ENCODE data around the gene CEP295NL.

- TF ChIP-seq CTCF (IDR thresholded peaks at IDR 0.05; ENCODE audit: insufficient read depth, low read depth, low read length) (no peak), EZH2 (IDR thresholded peaks at IDR 0.05; ENCODE audit: insufficient read depth, low read length) (no peak)
Observed at GRCh38 chr17:78918979-78919378, 16.0 kb upstream of the CEP295NL start.
